GM12878 (cell line): Measurements from ENCODE around the gene S100A4.

Experiments used
- EZH2 ChIP-seq: IDR thresholded peaks from 2 replicates; pipeline ENCODE4 v1.6.1; 2012; ENCODE audit warnings: low read depth, mild to moderate bottlenecking, control low read depth, inconsistent platforms, low read length, borderline replicate concordance; ENCODE audit not compliant: control insufficient read depth
- NBN ChIP-seq: fragments of 450-650 bp; IDR thresholded peaks from 2 replicates; pipeline ENCODE4 v1.6.1; 2016
- RBBP5 ChIP-seq: fragments of 200-600 bp; sonication (generic); conservative IDR thresholded peaks from 2 replicates; pipeline ENCODE4 v1.6.1; 2016
- SIX5 ChIP-seq: IDR thresholded peaks from 2 replicates; pipeline ENCODE4 v1.6.1; 2011; ENCODE audit warnings: mild to moderate bottlenecking, low read depth, low read length, moderate library complexity; ENCODE audit not compliant: severe bottlenecking
- SUZ12 ChIP-seq: fragments of 200-600 bp; sonication (generic); IDR thresholded peaks from one replicate; pipeline ENCODE4 v1.6.1; 2018; ENCODE audit warnings: antibody characterized with exemption, mild to moderate bottlenecking; ENCODE audit not compliant: unreplicated experiment
- TF ChIP-seq, protein P1 (sequence below), 3 experiments: IDR thresholded peaks in 2 of 3; conservative IDR thresholded peaks in 1 of 3; 2 replicates each; pipeline ENCODE4 v1.5.1; 2011; ENCODE audit warnings: low read depth in 3 of 3, low read length in 3 of 3, mild to moderate bottlenecking in 3 of 3, control low read depth in 2 of 3, moderate library complexity in 2 of 3, inconsistent platforms in 1 of 3, mixed read lengths in 1 of 3; ENCODE audit not compliant: control insufficient read depth in 2 of 3, insufficient read depth in 1 of 3; ENCODE audit errors: extremely low read depth in 1 of 3
- TF ChIP-seq, protein P2 (sequence below): fragments of 450-650 bp; IDR thresholded peaks from 2 replicates; pipeline ENCODE4 v1.6.1; 2016; ENCODE audit warnings: mild to moderate bottlenecking, moderate library complexity, borderline replicate concordance
- TF ChIP-seq, protein P3 (sequence below): IDR thresholded peaks from 2 replicates; pipeline ENCODE4 v1.6.1; 2011; ENCODE audit warnings: low read depth, low read length, improper control_type of control experiment, borderline replicate concordance
- TF ChIP-seq, protein P4 (sequence below): IDR thresholded peaks from 2 replicates; pipeline ENCODE4 v1.6.1; 2011; ENCODE audit warnings: borderline replicate concordance, low read depth, mild to moderate bottlenecking, moderate library complexity, low read length; ENCODE audit not compliant: insufficient read depth, poor library complexity, severe bottlenecking
- TF ChIP-seq, protein P5 (sequence below): fragments of 450-650 bp; IDR thresholded peaks from 2 replicates; pipeline ENCODE4 v1.6.1; 2017; ENCODE audit warnings: antibody characterized with exemption, mild to moderate bottlenecking, moderate library complexity
- TF ChIP-seq, protein P6 (sequence below): IDR thresholded peaks from 2 replicates; pipeline ENCODE4 v1.6.1; 2011; ENCODE audit warnings: borderline replicate concordance, low read depth, mild to moderate bottlenecking, moderate library complexity, mixed read lengths, low read length; ENCODE audit not compliant: insufficient read depth; ENCODE audit errors: extremely low read length
- TF ChIP-seq, protein P7 (sequence below): IDR thresholded peaks from 2 replicates; pipeline ENCODE4 v1.6.1; 2011; ENCODE audit warnings: low read depth, mild to moderate bottlenecking, low read length, moderate library complexity, borderline replicate concordance; ENCODE audit errors: extremely low read depth

DNA sequence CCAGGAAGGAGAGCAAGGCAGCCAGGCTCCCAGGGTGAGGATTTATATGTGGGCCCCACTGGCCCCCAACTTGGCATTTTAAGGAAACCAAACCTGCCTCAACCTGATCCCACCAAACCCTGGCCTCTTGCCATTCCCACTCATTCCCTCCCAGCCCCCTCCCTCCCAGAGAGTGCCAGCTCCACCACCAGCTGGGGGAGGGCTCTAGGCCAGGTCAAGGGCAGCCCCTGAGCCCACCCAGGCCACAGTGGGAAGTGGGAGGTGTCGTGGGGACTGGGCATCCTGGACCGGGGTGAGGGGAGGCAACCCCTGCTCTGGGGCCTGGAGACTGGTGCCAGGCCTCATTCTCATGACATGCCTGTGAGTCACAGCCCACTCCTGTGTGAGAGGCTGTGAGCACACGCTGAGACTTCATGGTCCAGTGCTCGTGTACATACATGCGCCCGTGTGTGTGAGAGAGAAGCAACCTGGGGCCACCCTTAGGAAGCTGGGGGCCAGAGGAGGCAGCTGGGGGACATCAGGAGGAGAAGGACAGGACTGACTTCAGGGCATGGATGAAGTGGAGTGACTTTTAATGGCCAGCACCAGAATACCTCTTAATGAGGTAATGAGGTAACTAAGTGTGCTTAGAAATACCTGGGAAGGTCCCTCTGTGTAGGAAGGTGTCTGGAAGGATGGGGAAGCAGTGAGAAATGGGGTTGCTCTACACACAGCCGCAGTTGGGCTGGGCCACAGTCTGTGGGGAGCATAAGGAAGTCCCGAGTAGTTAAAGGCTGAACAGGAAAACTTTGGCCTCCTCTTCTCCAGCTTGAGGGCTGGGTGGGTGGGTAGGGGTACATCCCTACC is 20.1 kb upstream of the S100A4 start, which contains the start of gene S100A2:
- no peak for TF ChIP-seq SUZ12
- TF ChIP-seq, protein P1, sequence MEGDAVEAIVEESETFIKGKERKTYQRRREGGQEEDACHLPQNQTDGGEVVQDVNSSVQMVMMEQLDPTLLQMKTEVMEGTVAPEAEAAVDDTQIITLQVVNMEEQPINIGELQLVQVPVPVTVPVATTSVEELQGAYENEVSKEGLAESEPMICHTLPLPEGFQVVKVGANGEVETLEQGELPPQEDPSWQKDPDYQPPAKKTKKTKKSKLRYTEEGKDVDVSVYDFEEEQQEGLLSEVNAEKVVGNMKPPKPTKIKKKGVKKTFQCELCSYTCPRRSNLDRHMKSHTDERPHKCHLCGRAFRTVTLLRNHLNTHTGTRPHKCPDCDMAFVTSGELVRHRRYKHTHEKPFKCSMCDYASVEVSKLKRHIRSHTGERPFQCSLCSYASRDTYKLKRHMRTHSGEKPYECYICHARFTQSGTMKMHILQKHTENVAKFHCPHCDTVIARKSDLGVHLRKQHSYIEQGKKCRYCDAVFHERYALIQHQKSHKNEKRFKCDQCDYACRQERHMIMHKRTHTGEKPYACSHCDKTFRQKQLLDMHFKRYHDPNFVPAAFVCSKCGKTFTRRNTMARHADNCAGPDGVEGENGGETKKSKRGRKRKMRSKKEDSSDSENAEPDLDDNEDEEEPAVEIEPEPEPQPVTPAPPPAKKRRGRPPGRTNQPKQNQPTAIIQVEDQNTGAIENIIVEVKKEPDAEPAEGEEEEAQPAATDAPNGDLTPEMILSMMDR (IDR thresholded peaks at IDR 0.05 in 2 of 3, conservative IDR thresholded peaks at IDR 0.05 in 1 of 3; ENCODE audit: control insufficient read depth in 2 of 3, extremely low read depth in 1 of 3, insufficient read depth in 1 of 3, low read depth in 3 of 3, low read length in 3 of 3), result no peak
- TF ChIP-seq, protein P2, sequence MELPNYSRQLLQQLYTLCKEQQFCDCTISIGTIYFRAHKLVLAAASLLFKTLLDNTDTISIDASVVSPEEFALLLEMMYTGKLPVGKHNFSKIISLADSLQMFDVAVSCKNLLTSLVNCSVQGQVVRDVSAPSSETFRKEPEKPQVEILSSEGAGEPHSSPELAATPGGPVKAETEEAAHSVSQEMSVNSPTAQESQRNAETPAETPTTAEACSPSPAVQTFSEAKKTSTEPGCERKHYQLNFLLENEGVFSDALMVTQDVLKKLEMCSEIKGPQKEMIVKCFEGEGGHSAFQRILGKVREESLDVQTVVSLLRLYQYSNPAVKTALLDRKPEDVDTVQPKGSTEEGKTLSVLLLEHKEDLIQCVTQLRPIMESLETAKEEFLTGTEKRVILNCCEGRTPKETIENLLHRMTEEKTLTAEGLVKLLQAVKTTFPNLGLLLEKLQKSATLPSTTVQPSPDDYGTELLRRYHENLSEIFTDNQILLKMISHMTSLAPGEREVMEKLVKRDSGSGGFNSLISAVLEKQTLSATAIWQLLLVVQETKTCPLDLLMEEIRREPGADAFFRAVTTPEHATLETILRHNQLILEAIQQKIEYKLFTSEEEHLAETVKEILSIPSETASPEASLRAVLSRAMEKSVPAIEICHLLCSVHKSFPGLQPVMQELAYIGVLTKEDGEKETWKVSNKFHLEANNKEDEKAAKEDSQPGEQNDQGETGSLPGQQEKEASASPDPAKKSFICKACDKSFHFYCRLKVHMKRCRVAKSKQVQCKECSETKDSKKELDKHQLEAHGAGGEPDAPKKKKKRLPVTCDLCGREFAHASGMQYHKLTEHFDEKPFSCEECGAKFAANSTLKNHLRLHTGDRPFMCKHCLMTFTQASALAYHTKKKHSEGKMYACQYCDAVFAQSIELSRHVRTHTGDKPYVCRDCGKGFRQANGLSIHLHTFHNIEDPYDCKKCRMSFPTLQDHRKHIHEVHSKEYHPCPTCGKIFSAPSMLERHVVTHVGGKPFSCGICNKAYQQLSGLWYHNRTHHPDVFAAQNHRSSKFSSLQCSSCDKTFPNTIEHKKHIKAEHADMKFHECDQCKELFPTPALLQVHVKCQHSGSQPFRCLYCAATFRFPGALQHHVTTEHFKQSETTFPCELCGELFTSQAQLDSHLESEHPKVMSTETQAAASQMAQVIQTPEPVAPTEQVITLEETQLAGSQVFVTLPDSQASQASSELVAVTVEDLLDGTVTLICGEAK, result no peak
- TF ChIP-seq, protein P3, sequence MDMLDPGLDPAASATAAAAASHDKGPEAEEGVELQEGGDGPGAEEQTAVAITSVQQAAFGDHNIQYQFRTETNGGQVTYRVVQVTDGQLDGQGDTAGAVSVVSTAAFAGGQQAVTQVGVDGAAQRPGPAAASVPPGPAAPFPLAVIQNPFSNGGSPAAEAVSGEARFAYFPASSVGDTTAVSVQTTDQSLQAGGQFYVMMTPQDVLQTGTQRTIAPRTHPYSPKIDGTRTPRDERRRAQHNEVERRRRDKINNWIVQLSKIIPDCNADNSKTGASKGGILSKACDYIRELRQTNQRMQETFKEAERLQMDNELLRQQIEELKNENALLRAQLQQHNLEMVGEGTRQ, result no peak
- no peak for TF ChIP-seq EZH2
- TF ChIP-seq SIX5, result no peak
- TF ChIP-seq, protein P4, sequence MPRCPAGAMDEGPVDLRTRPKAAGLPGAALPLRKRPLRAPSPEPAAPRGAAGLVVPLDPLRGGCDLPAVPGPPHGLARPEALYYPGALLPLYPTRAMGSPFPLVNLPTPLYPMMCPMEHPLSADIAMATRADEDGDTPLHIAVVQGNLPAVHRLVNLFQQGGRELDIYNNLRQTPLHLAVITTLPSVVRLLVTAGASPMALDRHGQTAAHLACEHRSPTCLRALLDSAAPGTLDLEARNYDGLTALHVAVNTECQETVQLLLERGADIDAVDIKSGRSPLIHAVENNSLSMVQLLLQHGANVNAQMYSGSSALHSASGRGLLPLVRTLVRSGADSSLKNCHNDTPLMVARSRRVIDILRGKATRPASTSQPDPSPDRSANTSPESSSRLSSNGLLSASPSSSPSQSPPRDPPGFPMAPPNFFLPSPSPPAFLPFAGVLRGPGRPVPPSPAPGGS, result no peak
- no peak for TF ChIP-seq NBN
- no peak for TF ChIP-seq RBBP5
- TF ChIP-seq, protein P5, sequence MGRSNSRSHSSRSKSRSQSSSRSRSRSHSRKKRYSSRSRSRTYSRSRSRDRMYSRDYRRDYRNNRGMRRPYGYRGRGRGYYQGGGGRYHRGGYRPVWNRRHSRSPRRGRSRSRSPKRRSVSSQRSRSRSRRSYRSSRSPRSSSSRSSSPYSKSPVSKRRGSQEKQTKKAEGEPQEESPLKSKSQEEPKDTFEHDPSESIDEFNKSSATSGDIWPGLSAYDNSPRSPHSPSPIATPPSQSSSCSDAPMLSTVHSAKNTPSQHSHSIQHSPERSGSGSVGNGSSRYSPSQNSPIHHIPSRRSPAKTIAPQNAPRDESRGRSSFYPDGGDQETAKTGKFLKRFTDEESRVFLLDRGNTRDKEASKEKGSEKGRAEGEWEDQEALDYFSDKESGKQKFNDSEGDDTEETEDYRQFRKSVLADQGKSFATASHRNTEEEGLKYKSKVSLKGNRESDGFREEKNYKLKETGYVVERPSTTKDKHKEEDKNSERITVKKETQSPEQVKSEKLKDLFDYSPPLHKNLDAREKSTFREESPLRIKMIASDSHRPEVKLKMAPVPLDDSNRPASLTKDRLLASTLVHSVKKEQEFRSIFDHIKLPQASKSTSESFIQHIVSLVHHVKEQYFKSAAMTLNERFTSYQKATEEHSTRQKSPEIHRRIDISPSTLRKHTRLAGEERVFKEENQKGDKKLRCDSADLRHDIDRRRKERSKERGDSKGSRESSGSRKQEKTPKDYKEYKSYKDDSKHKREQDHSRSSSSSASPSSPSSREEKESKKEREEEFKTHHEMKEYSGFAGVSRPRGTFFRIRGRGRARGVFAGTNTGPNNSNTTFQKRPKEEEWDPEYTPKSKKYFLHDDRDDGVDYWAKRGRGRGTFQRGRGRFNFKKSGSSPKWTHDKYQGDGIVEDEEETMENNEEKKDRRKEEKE, result no peak
- TF ChIP-seq, protein P6, sequence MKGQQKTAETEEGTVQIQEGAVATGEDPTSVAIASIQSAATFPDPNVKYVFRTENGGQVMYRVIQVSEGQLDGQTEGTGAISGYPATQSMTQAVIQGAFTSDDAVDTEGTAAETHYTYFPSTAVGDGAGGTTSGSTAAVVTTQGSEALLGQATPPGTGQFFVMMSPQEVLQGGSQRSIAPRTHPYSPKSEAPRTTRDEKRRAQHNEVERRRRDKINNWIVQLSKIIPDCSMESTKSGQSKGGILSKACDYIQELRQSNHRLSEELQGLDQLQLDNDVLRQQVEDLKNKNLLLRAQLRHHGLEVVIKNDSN, result no peak
- TF ChIP-seq, protein P7, sequence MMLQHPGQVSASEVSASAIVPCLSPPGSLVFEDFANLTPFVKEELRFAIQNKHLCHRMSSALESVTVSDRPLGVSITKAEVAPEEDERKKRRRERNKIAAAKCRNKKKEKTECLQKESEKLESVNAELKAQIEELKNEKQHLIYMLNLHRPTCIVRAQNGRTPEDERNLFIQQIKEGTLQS, result no peak
